GM12874 (cell line): ENCODE results near the gene HAL.

Source experiments
- CTCF ChIP-seq: IDR thresholded peaks from 2 replicates; pipeline ENCODE4 v1.5.1; 2011; ENCODE audit warnings: low read depth, mild to moderate bottlenecking, control low read depth, low read length, moderate library complexity; ENCODE audit not compliant: insufficient read depth

Gene HAL

GRCh38 chr12:95996034-95996658 is at the start of gene HAL:
HAL (minus strand) TSS chr12:95996344; CDS start chr12:95995910, 434 bp downstream.
- TF ChIP-seq CTCF: no peak

- TF ChIP-seq CTCF: no peak
These were observed 49.4 kb upstream of the HAL start for GRCh38 chr12:96045566-96045965.

- TF ChIP-seq CTCF: no peak
These were observed 48.8 kb upstream of the HAL start for GRCh38 chr12:96044943-96045290.

- TF ChIP-seq CTCF: no peak
These were observed 48.1 kb upstream of the HAL start for GRCh38 chr12:96044017-96044942.

GRCh38 chr12:96041181-96041580 is 45.0 kb upstream of the HAL start:
- TF ChIP-seq CTCF: no peak

- TF ChIP-seq CTCF: no peak
These were observed 44.4 kb upstream of the HAL start for GRCh38 chr12:96040305-96041133.

- TF ChIP-seq CTCF: no peak
These were observed 43.4 kb upstream of the HAL start for GRCh38 chr12:96039516-96039915.
